DOHH2 (cell line): ENCODE results near the gene RBP2.

ENCODE experiments used
- H3F3A ChIP-seq: fragments of 200-600 bp; sonication (generic), shearing (Covaris generic); 2 replicates; pipeline ENCODE4 v1.6.0; 2016; ENCODE audit warnings: antibody characterized with exemption, mild to moderate bottlenecking; ENCODE audit not compliant: control insufficient read depth, insufficient read depth
- H3K27ac ChIP-seq: fragments of 200-600 bp; sonication (generic); 2 replicates; pipeline ENCODE4 v1.5.1; 2014; ENCODE audit warnings: low read depth, mild to moderate bottlenecking, low read length, moderate library complexity
- H3K27me3 ChIP-seq: fragments of 200-600 bp; sonication (generic); 2 replicates; pipeline ENCODE4 v1.6.1; 2014; ENCODE audit warnings: mild to moderate bottlenecking, low read length, mixed read lengths; ENCODE audit not compliant: control insufficient read depth
- H3K36me3 ChIP-seq: fragments of 200-600 bp; sonication (generic); 2 replicates; pipeline ENCODE4 v1.6.1; 2014; ENCODE audit warnings: mild to moderate bottlenecking, low read length, moderate library complexity, mixed read lengths; ENCODE audit not compliant: control insufficient read depth
- H3K4me1 ChIP-seq: fragments of 200-600 bp; sonication (generic); 2 replicates; pipeline ENCODE4 v1.6.1; 2014; ENCODE audit warnings: mild to moderate bottlenecking, low read length, mixed read lengths; ENCODE audit not compliant: control insufficient read depth
- H3K4me2 ChIP-seq: fragments of 200-600 bp; sonication (generic); 2 replicates; pipeline ENCODE4 v1.6.0; 2014; ENCODE audit warnings: mild to moderate bottlenecking, low read length, moderate library complexity
- H3K4me3 ChIP-seq: fragments of 200-600 bp; sonication (generic); 2 replicates; pipeline ENCODE4 v1.5.1; 2014; ENCODE audit warnings: mild to moderate bottlenecking, low read length, mixed read lengths
- H3K79me2 ChIP-seq: fragments of 200-600 bp; sonication (generic); 2 replicates; pipeline ENCODE4 v1.6.1; 2014; ENCODE audit warnings: mild to moderate bottlenecking, low read length, mixed read lengths; ENCODE audit not compliant: control insufficient read depth
- H3K9me2 ChIP-seq: fragments of 200-600 bp; sonication (generic); replicated peaks from 2 replicates; pipeline ENCODE4 v1.6.1; 2014; ENCODE audit warnings: mild to moderate bottlenecking, low read length, mixed read lengths; ENCODE audit not compliant: control insufficient read depth
- H3K9me3 ChIP-seq: fragments of 200-600 bp; sonication (generic); 2 replicates; pipeline ENCODE4 v1.6.1; 2014; ENCODE audit warnings: antibody characterized with exemption, low read length, mixed read lengths; ENCODE audit not compliant: control insufficient read depth, insufficient read depth
- H4K20me1 ChIP-seq: fragments of 200-600 bp; sonication (generic); 2 replicates; pipeline ENCODE4 v1.6.0; 2014; ENCODE audit warnings: low read depth, mild to moderate bottlenecking, antibody characterized with exemption, low read length, moderate library complexity; ENCODE audit not compliant: control insufficient read depth, insufficient read depth
- CTCF ChIP-seq: fragments of 200-600 bp; sonication (generic); IDR thresholded peaks from one replicate; pipeline ENCODE4 v1.5.1; 2014; ENCODE audit warnings: antibody characterized with exemption, mild to moderate bottlenecking, low read depth, low read length; ENCODE audit not compliant: poor library complexity, severe bottlenecking
- EZH2phosphoT487 ChIP-seq: fragments of 200-600 bp; sonication (generic); IDR thresholded peaks from 2 replicates; pipeline ENCODE4 v1.6.1; 2017; ENCODE audit warnings: borderline replicate concordance, mild to moderate bottlenecking, antibody characterized with exemption, low read length, moderate library complexity, mixed read lengths

RBP2 gene

GRCh38 chr3:139493826-139494385 lies 17.6 kb upstream of the RBP2 start:
- TF ChIP-seq EZH2phosphoT487 (no peak), CTCF (no peak)

GRCh38 chr3:139491966-139492365 lies 15.7 kb upstream of the RBP2 start:
- Histone ChIP-seq H3K27ac (no peak overlapping the region), H3K9me3 (0 out of 2 replicates have a peak, but pooled peaks cover 4% of the 10 kb centered on the region), H4K20me1 (no peaks in the 10 kb centered on the region), H3F3A (no peaks in the 10 kb centered on the region), H3K4me1 (no peaks in the 10 kb centered on the region), H3K27me3 (peaks cover 4% of the 10 kb centered on the region), H3K36me3 (no peaks in the 10 kb centered on the region), H3K9me2 (no peaks in the 10 kb centered on the region), H3K4me2 (no peak overlapping the region), H3K4me3 (no peak overlapping the region), H3K79me2 (no peaks in the 10 kb centered on the region)
- TF ChIP-seq EZH2phosphoT487 (no peak), CTCF (no peak)

More at GRCh38 chr3:139493826-139494385, 17.6 kb upstream of the RBP2 start:
- Histone ChIP-seq H3K4me2 (no peak overlapping the region), H3K4me3 (no peak overlapping the region), H3K9me2 (no peaks in the 10 kb centered on the region), H3K4me1 (no peaks in the 10 kb centered on the region), H3K79me2 (no peaks in the 10 kb centered on the region), H3K27me3 (peaks cover 7% of the 10 kb centered on the region), H3K9me3 (0 out of 2 replicates have a peak, but pooled peaks cover 4% of the 10 kb centered on the region), H3K36me3 (no peaks in the 10 kb centered on the region), H4K20me1 (no peaks in the 10 kb centered on the region), H3F3A (no peaks in the 10 kb centered on the region), H3K27ac (no peak overlapping the region)

- TF ChIP-seq CTCF, result no peak
- no peak for TF ChIP-seq EZH2phosphoT487
- Histone ChIP-seq H3K4me2 (no peak overlapping the region), H4K20me1 (no peaks in the 10 kb centered on the region)
Observed at GRCh38 chr3:139491027-139491700, 14.8 kb upstream of the RBP2 start.

More at GRCh38 chr3:139491027-139491700, 14.8 kb upstream of the RBP2 start:
- H3K4me3 ChIP-seq, result no peak overlapping the region
- H3K4me1 ChIP-seq, result no peaks in the 10 kb centered on the region
- no peaks in the 10 kb centered on the region for H3K36me3 ChIP-seq
- H3K9me3 ChIP-seq, result 0 out of 2 replicates have a peak, but pooled peaks cover 4% of the 10 kb centered on the region
- H3K79me2 ChIP-seq, result no peaks in the 10 kb centered on the region
- no peak overlapping the region for H3K27ac ChIP-seq
- no peaks in the 10 kb centered on the region for H3K9me2 ChIP-seq
- peaks cover 4% of the 10 kb centered on the region for H3K27me3 ChIP-seq
- no peaks in the 10 kb centered on the region for H3F3A ChIP-seq
